Esophagus (tissue), 2 donors: ENCODE results near the gene CCDC149. TPM values are rescaled to one million over a fixed set of nuclear protein-coding genes. Genes with fewer than 3 reads are reported as not detected.

Experiments
- H3K27ac ChIP-seq, 2 donors: one replicate each; pipeline ENCODE4 v1.5.1; 2013; ENCODE audit warnings: low read depth in 2 of 2, mild to moderate bottlenecking in 2 of 2, inconsistent platforms in 1 of 2, low read length in 1 of 2, moderate library complexity in 1 of 2
- H3K27me3 ChIP-seq, 2 donors: one replicate each; pipeline ENCODE4 v1.6.1; 2013; ENCODE audit warnings: low read length in 2 of 2, control low read depth in 1 of 2, mild to moderate bottlenecking in 1 of 2; ENCODE audit not compliant: insufficient read depth in 2 of 2, control insufficient read depth in 1 of 2
- H3K36me3 ChIP-seq, 2 donors: one replicate each; pipeline ENCODE4 v1.6.1; 2013; ENCODE audit warnings: low read length in 1 of 2; ENCODE audit not compliant: control insufficient read depth in 2 of 2, insufficient read depth in 2 of 2
- H3K4me1 ChIP-seq, 2 donors: one replicate each; pipeline ENCODE4 v1.6.1; 2013; ENCODE audit warnings: low read length in 1 of 2; ENCODE audit not compliant: control insufficient read depth in 2 of 2, insufficient read depth in 2 of 2
- H3K4me3 ChIP-seq, 2 donors: one replicate each; pipeline ENCODE4 v1.5.1; 2013; ENCODE audit warnings: low read length in 2 of 2, mild to moderate bottlenecking in 2 of 2, low read depth in 1 of 2, moderate library complexity in 1 of 2
- H3K9me3 ChIP-seq, 2 donors: one replicate each; pipeline ENCODE4 v1.6.1; 2013; ENCODE audit warnings: mild to moderate bottlenecking in 2 of 2, low read depth in 1 of 2, low read length in 1 of 2, moderate library complexity in 1 of 2; ENCODE audit not compliant: control insufficient read depth in 2 of 2, insufficient read depth in 1 of 2
- WGBS, 2 donors: extraction: QIAGEN DNeasy Blood & Tissue Kit; methylation state at CpG; one replicate each; pipeline ENCODE4 v1.1.7; 2013; 5-methylcytosine and 5-hydroxymethylcytosine counted together
- polyA plus RNA-seq, 2 donors: library from polyadenylated mRNA; stranded (reverse); fragments of 200-250 nt; gene quantifications; one replicate each; pipeline ENCODE4 v1.2.3, GENCODE V29; 2013
- donor health status: healthy with polysubstance abuse.
- donor health status: Bipolar disorder and iron deficiency.

The CCDC149 gene
- polyA plus RNA-seq, 2 donors = 1.9 to 2.4 TPM

GRCh38 chr4:24934311-24934710 lies 21.5 kb upstream of the CCDC149 start:
- Histone ChIP-seq H3K4me1 (no peaks in the 10 kb centered on the region), H3K27me3 (peaks cover 0 to 4% of the 10 kb centered on the region in 2 donors), H3K27ac (no peak overlapping the region), H3K9me3 (peaks cover 0 to 9% of the 10 kb centered on the region in 2 donors), H3K4me3 (no peak overlapping the region), H3K36me3 (no peaks in the 10 kb centered on the region)

GRCh38 chr4:24933684-24934275 lies 20.9 kb upstream of the CCDC149 start:
- 58 to 90% methylated on average over 1 of the region's 1 CpG for WGBS, 2 donors
- H3K27me3 ChIP-seq = peaks cover 0 to 4% of the 10 kb centered on the region in 2 donors
- no peaks in the 10 kb centered on the region for H3K36me3 ChIP-seq
- no peaks in the 10 kb centered on the region for H3K4me1 ChIP-seq
- H3K9me3 ChIP-seq = peaks cover 0 to 9% of the 10 kb centered on the region in 2 donors
- no peak overlapping the region for H3K27ac ChIP-seq
- no peak overlapping the region for H3K4me3 ChIP-seq

- no peaks in the 10 kb centered on the region for H3K36me3 ChIP-seq
- H3K4me1 ChIP-seq = no peaks in the 10 kb centered on the region
- 49% methylated on average over 2 of the region's 2 CpGs for WGBS, 2 donors
Measured at GRCh38 chr4:24932515-24933225, 19.8 kb upstream of the CCDC149 start.

DNA sequence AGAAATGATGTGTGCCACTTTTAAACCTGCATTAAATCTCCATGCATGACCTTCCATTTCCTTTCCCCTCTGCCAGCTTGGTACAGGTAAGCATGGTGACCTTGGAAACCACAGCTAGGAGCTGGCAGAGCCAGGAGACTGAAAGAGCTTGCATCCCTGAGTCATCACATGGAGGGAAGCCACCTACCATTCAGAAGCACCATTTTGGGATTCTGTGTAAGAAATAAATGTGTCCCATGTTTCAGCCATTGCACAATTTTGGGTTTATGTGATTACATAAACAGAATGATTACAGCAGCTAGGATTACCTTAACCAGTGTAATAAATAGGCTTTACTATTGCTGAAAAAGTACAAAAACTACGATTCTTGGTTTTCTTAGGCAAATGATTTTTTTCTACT lies 17.3 kb upstream of the CCDC149 start:
- Histone ChIP-seq H3K4me3 (no peak overlapping the region), H3K4me1 (no peaks in the 10 kb centered on the region), H3K9me3 (peaks cover 0 to 9% of the 10 kb centered on the region in 2 donors), H3K27me3 (no peaks in the 10 kb centered on the region), H3K27ac (no peak overlapping the region), H3K36me3 (no peaks in the 10 kb centered on the region)
- 71 to 83% methylated on average over 1 of the region's 1 CpG for WGBS, 2 donors

More at GRCh38 chr4:24932515-24933225, 19.8 kb upstream of the CCDC149 start:
- Histone ChIP-seq H3K9me3 (peaks cover 0 to 9% of the 10 kb centered on the region in 2 donors), H3K4me3 (no peak overlapping the region), H3K27me3 (peaks cover 0 to 4% of the 10 kb centered on the region in 2 donors), H3K27ac (no peak overlapping the region)

- H3K36me3 ChIP-seq = no peaks in the 10 kb centered on the region
- H3K27ac ChIP-seq = no peak overlapping the region
- H3K4me3 ChIP-seq = no peak overlapping the region
- no peaks in the 10 kb centered on the region for H3K27me3 ChIP-seq
- peaks cover 0 to under 1% of the 10 kb centered on the region in 2 donors for H3K9me3 ChIP-seq
- WGBS, 2 donors = 84% methylated on average over 2 of the region's 2 CpGs
- H3K4me1 ChIP-seq = no peaks in the 10 kb centered on the region
Measured at GRCh38 chr4:24928708-24929107, 15.9 kb upstream of the CCDC149 start.

DNA sequence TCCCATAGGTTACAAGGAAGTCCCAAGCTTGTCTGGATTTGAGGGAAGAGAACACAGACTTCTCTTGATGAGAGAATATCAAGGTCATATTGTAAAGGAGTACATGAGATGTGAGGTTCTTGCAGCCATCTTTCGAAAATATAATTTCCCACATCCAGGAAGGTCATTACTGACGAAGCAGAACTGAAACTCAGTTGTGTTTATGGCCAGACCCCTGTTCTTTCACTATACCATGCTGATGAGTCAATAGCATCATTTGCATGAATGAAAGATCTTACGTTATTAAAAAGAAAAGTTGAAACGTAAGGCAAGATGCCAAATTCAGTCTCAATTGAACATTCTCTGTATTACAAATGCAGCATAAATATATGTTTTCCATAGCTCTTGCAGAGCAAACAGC lies 14.2 kb upstream of the CCDC149 start:
- H3K27me3 ChIP-seq = no peaks in the 10 kb centered on the region
- 65 to 66% methylated on average over 4 of the region's 4 CpGs for WGBS, 2 donors
- no peak overlapping the region for H3K4me3 ChIP-seq
- no peaks in the 10 kb centered on the region for H3K36me3 ChIP-seq
- no peaks in the 10 kb centered on the region for H3K9me3 ChIP-seq
- H3K27ac ChIP-seq = no peak overlapping the region
- H3K4me1 ChIP-seq = no peaks in the 10 kb centered on the region

DNA sequence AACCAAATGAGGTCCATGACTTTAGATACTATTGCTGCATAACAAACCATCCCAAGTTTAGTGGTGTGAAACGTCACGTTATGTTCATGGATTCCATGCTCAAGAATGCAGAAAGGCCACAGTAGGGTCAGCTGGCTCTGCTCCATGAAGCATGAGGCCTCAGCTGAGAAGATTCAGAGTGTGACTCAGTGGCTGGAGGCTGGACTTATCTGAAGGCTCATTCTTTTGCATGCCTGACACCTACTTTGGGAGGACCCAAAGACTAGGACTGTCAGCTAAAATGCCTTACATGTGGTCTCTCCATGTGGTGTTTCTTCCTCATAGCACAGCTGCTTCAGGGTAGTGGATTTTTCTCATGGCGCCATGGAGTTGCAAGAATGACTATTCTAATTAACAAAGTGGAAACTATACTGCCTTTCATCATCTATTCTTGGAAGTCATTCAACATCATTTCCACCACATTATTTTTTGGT lies 11.5 kb upstream of the CCDC149 start:
- Histone ChIP-seq H3K4me1 (no peaks in the 10 kb centered on the region), H3K4me3 (no peak overlapping the region), H3K27me3 (no peaks in the 10 kb centered on the region), H3K9me3 (peaks cover 4 to 5% of the 10 kb centered on the region in 2 donors), H3K27ac (no peak overlapping the region), H3K36me3 (no peaks in the 10 kb centered on the region)
- 70 to 76% methylated on average over 3 of the region's 3 CpGs for WGBS, 2 donors

- no peaks in the 10 kb centered on the region for H3K4me1 ChIP-seq
- no peak overlapping the region for H3K4me3 ChIP-seq
- H3K27ac ChIP-seq = no peak overlapping the region
- H3K9me3 ChIP-seq = peaks cover 4 to 5% of the 10 kb centered on the region in 2 donors
- H3K27me3 ChIP-seq = no peaks in the 10 kb centered on the region
- no peaks in the 10 kb centered on the region for H3K36me3 ChIP-seq
- WGBS, 2 donors = 70 to 78% methylated on average over 1 of the region's 1 CpG
Measured at GRCh38 chr4:24923550-24923949, 10.7 kb upstream of the CCDC149 start.

DNA sequence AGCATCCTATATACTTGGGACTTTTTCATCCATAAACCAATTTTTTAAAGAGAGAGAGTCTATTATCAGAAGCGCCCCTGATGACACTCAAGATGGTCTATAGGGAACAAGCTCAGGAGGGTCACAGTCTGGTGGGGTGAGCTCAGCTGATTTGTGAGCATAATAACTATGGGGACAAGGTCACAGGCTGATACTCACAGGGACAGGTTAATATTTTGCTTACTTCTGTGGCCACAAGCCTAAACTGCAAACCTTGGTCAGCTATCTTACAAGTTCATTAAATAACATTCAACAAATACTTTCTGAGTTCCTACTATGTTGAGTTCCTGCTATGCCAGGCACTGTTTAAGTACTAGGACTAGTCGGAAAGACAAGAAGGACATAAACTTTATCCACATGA lies 10.2 kb upstream of the CCDC149 start:
- H3K4me1 ChIP-seq = no peaks in the 10 kb centered on the region
- peaks cover 4 to 5% of the 10 kb centered on the region in 2 donors for H3K9me3 ChIP-seq
- no peaks in the 10 kb centered on the region for H3K36me3 ChIP-seq
- no peaks in the 10 kb centered on the region for H3K27me3 ChIP-seq
- WGBS, 2 donors = 81 to 93% methylated on average over 2 of the region's 2 CpGs
- H3K4me3 ChIP-seq = no peak overlapping the region
- H3K27ac ChIP-seq = no peak overlapping the region

DNA sequence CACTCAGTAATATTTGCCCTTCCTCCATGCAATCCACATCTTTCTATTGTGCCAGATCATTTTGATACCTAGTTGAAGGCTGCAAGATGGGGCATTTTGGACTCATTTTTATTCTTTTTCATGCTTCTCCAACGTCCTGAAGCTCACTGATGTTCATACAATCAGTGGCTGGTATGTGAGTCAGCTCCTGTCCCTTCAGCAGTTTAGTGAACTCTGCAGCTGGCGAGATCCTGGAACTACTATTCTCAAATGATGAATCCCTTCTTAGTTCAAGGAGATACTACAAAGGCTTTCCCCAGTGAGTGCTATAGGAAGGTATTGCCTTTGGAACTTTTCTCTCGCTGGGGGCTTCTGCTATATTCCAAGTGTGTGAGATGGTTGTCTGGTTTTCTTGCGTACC lies 9.6 kb upstream of the CCDC149 start:
- no peaks in the 10 kb centered on the region for H3K27me3 ChIP-seq
- H3K4me1 ChIP-seq = no peaks in the 10 kb centered on the region
- H3K36me3 ChIP-seq = no peaks in the 10 kb centered on the region
- peaks cover 4 to 5% of the 10 kb centered on the region in 2 donors for H3K9me3 ChIP-seq
- H3K27ac ChIP-seq = no peak overlapping the region
- WGBS, 2 donors = 65 to 78% methylated on average over 4 of the region's 4 CpGs
- no peak overlapping the region for H3K4me3 ChIP-seq
